Parathyroid adenoma (tissue), 2 donors: Measurements from ENCODE around the gene PPIP5K1.

Experiments used
- H2AFZ ChIP-seq: fragments of 300-600 bp; sonication (generic); one replicate; pipeline ENCODE4 v1.7.0; 2017; ENCODE audit warnings: antibody characterized with exemption, mild to moderate bottlenecking
- H3K27ac ChIP-seq: fragments of 300-600 bp; sonication (generic); one replicate; pipeline ENCODE4 v1.7.0; 2017
- H3K27me3 ChIP-seq: fragments of 300-600 bp; sonication (generic); one replicate; pipeline ENCODE4 v1.7.0; 2017; ENCODE audit warnings: low read length; ENCODE audit not compliant: control insufficient read depth, insufficient read depth
- H3K36me3 ChIP-seq: fragments of 300-600 bp; sonication (generic); one replicate; pipeline ENCODE4 v1.7.0; 2017; ENCODE audit warnings: low read length; ENCODE audit not compliant: control insufficient read depth, insufficient read depth
- H3K4me1 ChIP-seq: fragments of 300-600 bp; sonication (generic); one replicate; pipeline ENCODE4 v1.7.0; 2017; ENCODE audit warnings: control low read depth
- H3K4me2 ChIP-seq: fragments of 300-600 bp; sonication (generic); one replicate; pipeline ENCODE4 v1.7.0; 2017; ENCODE audit warnings: low read length
- H3K4me3 ChIP-seq: fragments of 300-600 bp; sonication (generic); one replicate; pipeline ENCODE4 v1.7.0; 2017; ENCODE audit warnings: low read depth, low read length
- H3K79me2 ChIP-seq: fragments of 300-600 bp; sonication (generic); one replicate; pipeline ENCODE4 v1.7.0; 2017; ENCODE audit warnings: control low read depth
- H3K9ac ChIP-seq: fragments of 300-600 bp; sonication (generic); one replicate; pipeline ENCODE4 v1.7.0; 2017; ENCODE audit warnings: mild to moderate bottlenecking
- H3K9me3 ChIP-seq: fragments of 300-600 bp; sonication (generic); one replicate; pipeline ENCODE4 v1.7.0; 2017; ENCODE audit warnings: low read length; ENCODE audit not compliant: control insufficient read depth
- CTCF ChIP-seq: fragments of 300-600 bp; sonication (generic); IDR thresholded peaks from one replicate; pipeline ENCODE4 v1.7.0; 2017; ENCODE audit warnings: antibody characterized with exemption, mild to moderate bottlenecking
- donor health status: primary hyperparathyroidism.

PPIP5K1 gene

GRCh38 chr15:43529587-43530345, 60.2 kb downstream of the PPIP5K1 start:
- H3K4me2 ChIP-seq, result no peak overlapping the region
- no peak overlapping the region for H3K9ac ChIP-seq
- H3K36me3 ChIP-seq, result no peaks in the 10 kb centered on the region
- H3K4me3 ChIP-seq, result no peak overlapping the region
- H2AFZ ChIP-seq, result no peak overlapping the region
- no peak overlapping the region for H3K27ac ChIP-seq
- no peak for TF ChIP-seq CTCF
- H3K4me1 ChIP-seq, result no peaks in the 10 kb centered on the region
- H3K9me3 ChIP-seq, result no peaks in the 10 kb centered on the region
- no peaks in the 10 kb centered on the region for H3K27me3 ChIP-seq
- no peaks in the 10 kb centered on the region for H3K79me2 ChIP-seq

- no peaks in the 10 kb centered on the region for H3K4me1 ChIP-seq
- H2AFZ ChIP-seq, result no peak overlapping the region
- H3K4me2 ChIP-seq, result no peak overlapping the region
- no peaks in the 10 kb centered on the region for H3K79me2 ChIP-seq
- no peak overlapping the region for H3K27ac ChIP-seq
- TF ChIP-seq CTCF, result no peak
- H3K9ac ChIP-seq, result no peak overlapping the region
- H3K4me3 ChIP-seq, result no peak overlapping the region
- H3K9me3 ChIP-seq, result no peaks in the 10 kb centered on the region
- H3K36me3 ChIP-seq, result no peaks in the 10 kb centered on the region
- H3K27me3 ChIP-seq, result no peaks in the 10 kb centered on the region
Observed at GRCh38 chr15:43529141-43529540, 60.9 kb downstream of the PPIP5K1 start.

GRCh38 chr15:43528542-43529007, 61.4 kb downstream of the PPIP5K1 start:
- no peak overlapping the region for H2AFZ ChIP-seq
- H3K27ac ChIP-seq, result no peak overlapping the region
- no peaks in the 10 kb centered on the region for H3K4me1 ChIP-seq
- H3K4me2 ChIP-seq, result no peak overlapping the region
- no peaks in the 10 kb centered on the region for H3K36me3 ChIP-seq
- H3K4me3 ChIP-seq, result no peak overlapping the region
- TF ChIP-seq CTCF, result no peak
- H3K79me2 ChIP-seq, result no peaks in the 10 kb centered on the region
- H3K27me3 ChIP-seq, result no peaks in the 10 kb centered on the region
- no peak overlapping the region for H3K9ac ChIP-seq
- no peaks in the 10 kb centered on the region for H3K9me3 ChIP-seq

- H3K27me3 ChIP-seq, result no peaks in the 10 kb centered on the region
- no peak overlapping the region for H3K9ac ChIP-seq
- no peak for TF ChIP-seq CTCF
- no peaks in the 10 kb centered on the region for H3K79me2 ChIP-seq
- H3K4me3 ChIP-seq, result no peak overlapping the region
- no peaks in the 10 kb centered on the region for H3K9me3 ChIP-seq
- H3K4me2 ChIP-seq, result no peak overlapping the region
- H3K4me1 ChIP-seq, result no peaks in the 10 kb centered on the region
- no peak overlapping the region for H2AFZ ChIP-seq
- H3K27ac ChIP-seq, result no peak overlapping the region
- no peaks in the 10 kb centered on the region for H3K36me3 ChIP-seq
Observed at GRCh38 chr15:43527802-43528541, 62.0 kb downstream of the PPIP5K1 start.
